ENCODE data around the gene IARS1. TPM values are rescaled to one million over a fixed set of nuclear protein-coding genes. Genes with fewer than 3 reads are reported as not detected.

The IARS1 gene
- polyA plus RNA-seq, 3 donors, result 96.5 to 115 (median 114) TPM

DNA sequence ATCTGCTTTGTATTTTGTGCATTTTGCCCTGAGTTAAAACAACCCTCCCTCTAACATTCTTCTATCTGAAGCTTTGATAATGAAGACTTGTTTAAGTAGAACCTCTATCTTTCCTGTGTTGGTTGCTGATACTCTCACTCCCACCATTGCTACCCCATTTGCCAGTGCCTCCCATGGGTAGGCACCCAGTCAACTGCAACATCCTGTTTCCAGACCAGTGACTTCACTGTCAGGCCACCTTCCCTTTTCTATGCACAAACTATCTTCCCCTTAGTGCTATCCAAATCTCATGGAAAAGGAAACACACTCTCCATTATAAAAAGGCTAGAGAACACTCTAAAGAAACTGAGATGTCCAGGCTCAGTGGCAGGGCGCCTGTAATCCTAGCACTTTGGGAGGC lies 5.6 kb upstream of the IARS1 start:
- no peak for DNase-seq

DNA sequence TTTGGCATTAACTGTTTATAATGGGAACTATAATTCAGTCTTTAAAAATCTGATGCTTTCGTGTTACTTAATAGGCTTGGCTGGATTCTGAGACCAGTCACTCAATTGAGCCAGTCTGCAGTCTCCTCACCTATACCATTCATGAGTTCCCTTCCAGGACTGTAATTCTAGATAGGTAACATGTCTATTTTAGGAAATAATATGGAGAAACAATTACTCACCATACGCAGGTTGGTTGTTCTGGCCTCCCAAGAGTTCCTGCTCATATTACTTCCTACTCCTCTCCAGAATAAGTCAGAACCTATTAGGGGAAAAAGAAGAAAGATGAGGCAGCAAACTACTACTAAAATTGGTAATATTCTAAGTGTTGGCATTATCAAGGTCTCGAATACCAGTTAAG lies 4.5 kb upstream of the IARS1 start:
- no peak for DNase-seq

DNA sequence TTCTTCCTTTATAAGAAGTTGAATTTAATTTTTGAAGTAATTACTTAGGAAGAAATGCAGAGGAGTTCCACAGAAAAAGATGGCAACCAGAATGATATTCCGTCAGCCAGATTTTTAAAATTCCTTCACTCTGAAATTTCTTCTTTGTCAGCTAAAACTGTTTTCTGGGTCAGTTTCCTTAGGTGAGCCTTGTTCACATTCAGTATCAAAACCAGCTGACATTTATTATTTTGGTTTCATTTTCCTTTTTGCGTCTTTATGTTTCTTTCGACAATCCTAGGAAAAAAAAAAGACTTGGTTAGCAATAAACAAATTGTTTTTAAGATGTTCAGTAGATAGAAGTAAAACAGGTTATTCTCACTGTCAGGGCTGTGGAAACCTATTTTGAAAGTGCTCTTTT lies 4.1 kb upstream of the IARS1 start:
- DNase-seq, result no peak

DNA sequence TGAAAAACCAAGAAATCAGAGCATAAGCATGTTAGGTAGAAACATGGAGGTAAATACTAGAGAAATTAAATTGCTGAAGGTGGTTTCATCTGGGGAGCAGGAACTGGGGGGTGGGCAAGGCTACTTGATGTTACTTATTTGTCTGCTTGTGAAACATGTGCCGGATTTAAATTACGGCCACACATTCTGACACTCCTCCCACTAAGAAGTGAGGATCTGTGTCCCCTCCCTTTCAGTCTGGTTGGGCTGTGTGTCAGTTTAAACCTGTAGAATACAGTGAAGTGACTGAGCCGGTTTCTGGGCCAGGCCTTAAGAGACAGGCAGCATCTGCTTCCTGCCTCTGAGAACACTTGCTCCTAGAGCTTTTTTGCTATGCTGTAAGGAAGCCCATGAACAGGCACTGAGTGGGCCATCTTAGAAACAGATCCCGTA lies 2.3 kb upstream of the IARS1 start:
- no peak for DNase-seq

DNA sequence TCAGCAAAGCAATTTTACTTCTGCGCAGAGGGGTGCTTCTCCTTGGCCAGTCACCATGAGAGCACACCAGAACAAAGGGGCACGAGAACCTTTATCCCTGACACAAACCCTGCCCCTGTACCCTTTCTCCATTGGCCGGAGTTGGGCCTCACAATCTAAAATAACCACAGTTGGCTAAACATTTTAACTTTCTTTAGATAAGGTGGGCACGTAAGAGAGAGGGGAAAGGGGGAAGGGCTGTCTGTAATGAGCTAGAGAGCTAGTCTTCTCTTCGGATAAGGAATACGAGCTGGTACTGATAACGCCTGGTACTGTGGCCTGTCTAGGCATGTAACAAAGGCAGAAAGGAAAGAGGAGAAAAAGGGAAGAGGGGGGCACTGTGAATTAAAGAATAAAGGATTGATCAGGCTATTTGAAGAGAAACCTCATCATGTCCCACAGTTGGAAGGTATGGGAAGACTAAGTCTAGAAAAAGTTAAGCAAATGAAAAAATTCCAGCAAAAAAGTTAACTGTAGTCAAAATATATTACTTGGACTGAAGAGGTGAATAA lies 1.8 kb upstream of the IARS1 start:
- DNase-seq, result no peak

DNA sequence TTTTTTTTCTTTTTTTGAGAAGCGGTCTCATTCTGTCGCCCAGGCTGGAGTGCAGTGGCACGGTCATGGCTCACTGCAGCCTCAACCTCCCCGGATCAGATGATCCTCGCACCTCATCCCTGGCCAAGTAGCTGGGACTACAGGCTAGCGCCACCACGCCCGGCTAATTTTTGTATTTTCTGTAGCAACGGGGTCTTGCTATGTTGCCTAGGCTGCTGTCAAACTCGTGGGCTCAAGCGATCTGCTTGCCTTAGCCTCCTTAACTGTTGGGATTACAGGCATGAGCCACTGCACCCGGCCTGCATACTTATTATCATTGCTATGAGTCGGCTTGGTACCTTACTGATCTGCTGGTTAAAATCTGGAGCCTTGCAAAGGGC lies 790 bp upstream of the IARS1 start:
- DNase-seq, result no peak

DNA sequence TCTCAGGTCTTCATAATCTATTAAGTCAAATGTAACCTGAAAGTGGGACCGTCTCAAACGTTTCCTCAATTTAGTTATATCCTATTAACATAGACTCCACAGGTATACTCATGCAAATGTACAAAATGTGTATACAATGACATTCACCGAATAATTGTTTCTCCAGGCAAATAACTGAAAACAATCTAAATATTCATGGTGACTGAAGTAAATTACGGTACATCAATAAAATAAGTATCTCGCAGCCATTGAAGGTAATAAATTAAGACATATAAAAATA lies 482 bp downstream of the IARS1 start:
- DNase-seq, result no peak

DNA sequence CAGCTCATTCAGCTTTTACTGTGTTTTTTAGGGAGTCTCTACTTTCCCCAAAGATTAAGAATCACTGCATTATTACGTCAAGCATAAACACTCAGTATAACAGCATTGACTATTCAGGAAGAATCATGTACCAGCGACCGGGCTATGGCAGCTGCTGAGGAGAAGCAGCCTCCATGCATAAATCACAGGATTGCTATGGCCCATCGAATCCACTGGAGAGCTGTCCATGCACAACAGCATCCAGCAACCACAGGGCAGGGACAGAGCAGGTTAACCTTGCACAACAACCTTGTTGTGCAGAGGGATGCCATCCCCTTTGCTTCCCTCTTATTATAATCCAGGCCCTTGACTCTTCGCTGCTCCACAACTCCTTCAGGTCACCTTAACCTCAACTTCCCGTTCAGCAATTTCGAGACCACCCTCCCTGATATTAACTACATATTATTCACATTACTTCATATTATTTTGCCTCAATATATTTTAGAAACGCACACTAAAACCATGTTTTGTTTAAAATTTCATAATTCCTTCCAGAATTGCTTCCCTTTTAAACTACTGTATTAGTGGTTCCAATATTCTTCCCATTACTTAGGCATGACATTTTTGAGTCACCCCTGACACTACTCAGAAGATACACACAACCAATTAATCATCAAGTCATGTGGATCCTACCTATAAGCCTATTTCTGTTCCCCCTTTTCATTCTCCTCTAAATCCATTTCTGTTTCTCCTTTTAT lies 991 bp downstream of the IARS1 start:
- DNase-seq, result no peak

DNA sequence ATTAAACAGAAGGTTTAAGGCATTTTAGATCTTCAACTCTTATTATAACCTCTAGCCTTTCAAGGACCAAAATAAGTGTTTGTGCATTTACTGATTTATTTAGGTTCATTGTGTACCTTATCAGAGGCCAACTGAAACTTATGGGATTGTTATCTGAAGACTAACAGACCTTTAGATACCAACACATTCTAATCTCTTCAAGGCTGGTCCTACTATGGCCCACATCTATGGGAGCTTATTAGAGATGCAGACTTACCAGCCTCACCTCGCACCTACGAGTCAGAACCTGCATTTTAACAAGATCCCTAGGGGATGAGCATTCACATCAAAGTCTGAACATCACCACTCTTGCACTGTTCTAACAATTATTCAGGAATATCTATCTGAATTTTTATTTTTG lies 1.9 kb downstream of the IARS1 start:
- DNase-seq, result no peak

DNA sequence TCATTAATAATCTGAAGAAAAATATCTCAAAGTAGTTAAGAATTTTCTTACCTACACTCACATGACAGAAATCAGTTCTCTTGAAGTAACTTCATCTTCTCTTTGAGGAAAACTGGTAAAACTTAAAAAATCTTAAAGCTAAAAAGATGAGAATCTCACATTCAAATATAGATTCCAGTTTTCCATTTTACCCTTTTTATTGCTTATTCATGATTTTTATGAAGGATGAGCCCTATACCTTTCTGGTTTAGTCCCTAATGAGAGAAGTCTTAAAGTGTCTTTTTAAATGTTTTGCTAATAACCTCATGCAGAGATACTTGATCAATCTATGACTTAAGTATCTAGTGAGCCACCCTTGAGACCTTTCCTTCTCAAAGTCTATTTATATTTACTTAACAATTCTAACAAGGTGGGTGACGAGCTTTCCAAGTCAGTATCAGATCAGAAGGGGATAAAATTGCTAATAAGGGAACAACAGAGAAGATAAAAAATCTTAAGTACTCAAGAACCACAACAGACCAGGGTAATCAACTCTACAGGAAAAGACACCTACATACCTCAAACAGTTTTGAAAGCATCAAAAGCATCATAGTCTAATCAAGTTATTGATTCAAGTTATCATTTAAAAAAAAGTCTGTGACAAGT lies 2.6 kb downstream of the IARS1 start:
- DNase-seq, result no peak

DNA sequence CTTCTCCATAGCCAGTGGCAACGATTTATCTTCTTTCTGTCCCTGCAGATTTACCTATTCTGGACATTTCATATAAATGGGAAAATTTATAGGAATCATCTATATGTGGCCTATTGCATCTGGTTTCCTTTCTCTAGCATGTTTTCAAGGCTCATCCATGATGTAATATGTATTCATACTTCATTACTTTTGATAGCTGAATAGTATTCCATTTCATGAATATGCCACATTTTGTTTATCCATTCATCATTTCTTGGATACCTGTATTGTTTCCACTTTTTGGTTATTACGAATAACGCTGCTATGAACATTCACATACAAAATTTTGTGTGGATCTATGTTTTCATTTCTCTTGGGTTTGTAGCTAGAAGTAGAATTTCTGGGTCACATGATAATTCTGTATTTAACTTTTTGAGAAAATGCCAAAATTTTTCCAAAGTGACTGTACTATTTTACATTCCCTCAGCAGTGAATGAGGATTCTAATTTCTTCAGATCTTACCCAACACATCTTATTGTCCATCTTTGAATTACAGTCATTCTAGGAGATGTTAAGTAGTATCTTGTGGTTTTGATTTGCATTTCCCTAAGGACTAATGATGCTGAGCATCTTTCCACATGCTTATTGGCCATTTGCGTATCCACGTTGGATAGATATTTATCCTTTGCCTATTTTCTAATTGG lies 3.6 kb downstream of the IARS1 start:
- DNase-seq, result no peak

DNA sequence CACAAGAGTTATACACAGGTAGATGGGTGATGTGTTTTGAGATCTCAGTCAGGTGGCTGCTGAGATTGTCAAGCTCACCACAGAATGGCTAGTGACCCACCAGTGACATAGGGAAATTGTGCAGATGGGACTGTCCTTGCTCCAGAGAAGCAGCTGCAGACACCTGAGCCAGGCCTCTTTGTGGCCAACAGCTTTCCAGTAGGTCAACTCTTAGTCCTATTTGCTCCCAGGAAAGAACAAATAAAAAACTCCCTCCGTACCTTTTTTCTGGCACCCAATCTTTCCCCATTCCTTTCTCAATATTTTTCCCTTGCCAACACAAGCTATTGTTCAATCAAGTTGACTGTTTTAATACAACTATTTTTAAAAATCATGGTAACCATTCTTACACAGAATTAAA lies 14.2 kb downstream of the IARS1 start:
- no peak for DNase-seq

DNA sequence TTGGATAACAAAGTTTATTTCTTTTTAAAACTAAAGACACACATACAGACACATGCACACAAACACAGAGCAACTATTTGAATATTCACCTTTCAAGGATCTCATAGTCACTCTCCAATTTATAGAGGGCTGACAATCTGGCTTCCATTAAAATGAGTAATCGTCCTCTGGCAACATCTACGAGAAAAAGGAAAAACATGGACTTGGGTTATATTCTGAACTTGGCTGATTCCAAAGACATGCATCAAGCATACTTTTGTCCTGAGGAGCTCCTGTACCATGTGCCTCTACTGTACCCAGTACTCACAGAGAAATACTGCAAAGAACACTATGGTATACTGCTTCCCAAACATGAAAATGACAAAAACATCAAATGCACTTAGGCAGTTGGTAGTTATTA lies 15.4 kb downstream of the IARS1 start:
- DNase-seq, result no peak

DNA sequence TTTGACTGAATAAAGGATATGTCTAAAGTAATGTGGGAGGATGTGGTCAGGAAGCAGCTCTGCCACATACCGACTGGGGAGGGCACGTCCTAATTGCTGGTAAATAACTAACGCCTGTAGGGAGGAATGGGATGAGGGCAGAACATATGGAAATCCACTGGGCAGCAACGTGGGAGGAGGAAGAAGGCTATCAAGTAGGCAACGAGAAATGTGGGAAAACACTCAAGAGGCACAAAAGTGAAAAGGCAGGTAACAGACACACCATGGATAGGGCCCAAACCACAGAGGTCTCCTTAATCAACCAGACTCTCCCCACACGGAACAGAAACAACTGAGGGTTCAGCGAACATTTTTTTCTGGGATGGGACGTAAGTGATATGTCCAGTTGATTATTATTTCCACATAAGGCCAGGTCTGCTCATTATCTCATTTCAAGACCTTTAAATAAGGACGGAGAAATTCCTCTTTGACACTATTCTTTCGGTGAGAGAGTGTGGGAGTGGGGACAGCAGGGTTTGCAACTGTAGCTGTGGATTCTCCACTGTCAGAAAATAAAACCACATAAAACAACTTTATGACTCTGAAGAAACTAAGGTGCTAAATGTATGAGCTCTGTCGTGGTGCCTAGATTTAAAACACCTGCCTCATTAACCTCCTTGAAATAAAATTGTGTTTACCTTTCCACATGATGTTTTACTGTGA lies 17.0 kb downstream of the IARS1 start:
- peak; percentile 76 for DNase-seq

DNA sequence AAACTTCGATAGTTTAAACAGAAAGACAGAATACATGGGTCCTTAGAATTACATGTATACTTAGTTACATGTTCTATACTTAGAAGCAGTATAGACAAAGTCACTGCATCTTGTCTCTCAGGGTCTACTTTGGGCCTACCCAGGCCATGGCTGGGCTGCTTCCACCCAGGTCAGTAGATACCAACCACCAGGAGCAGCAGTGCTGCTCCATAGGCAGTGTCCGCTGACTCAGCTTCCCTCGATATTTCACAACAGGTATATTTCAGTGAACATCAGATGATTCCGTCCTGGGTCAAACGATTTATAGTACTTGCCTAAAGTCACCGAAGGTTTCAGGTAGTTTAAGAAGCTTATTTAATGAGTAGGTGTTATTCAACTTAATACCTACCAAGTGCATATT lies 18.0 kb downstream of the IARS1 start:
- DNase-seq, result no peak

DNA sequence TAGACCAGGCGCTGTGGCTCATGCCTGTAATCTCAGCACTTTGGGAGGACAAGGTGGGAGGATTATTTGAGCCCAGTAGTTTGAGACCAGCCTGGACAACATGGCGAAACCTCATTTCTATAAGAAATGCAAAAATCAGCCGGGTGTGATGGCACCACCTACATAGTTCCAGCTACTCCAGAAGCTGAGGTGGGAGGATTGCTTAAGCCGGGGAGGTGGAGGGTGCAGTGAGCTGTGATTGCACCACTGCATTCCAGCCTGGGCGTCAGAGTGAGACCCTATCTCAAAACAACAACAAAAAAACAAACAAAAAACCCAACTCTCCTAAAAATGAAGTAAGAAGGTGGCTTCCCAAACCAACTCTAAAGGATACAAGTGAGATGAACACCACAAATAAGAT lies 23.0 kb downstream of the IARS1 start:
- no peak for DNase-seq

DNA sequence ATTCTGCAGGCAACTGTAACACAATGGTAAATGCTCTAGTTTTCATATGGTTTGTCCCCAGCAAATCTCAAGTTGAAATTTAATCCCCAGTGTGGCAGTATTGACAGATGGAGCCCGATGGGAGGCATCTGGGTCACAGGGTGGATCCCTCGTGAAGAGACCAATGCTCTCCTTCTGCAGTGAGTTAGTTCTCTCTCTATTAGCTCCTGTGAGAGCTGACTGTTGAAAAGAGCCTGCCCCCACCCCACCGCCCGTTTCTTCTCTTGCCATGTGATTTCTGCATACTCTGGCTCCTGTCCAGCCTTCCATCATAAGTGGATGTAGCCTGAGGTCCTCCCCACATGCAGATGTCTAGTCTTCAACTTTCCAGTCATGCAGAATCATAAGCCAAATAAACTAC lies 27.0 kb downstream of the IARS1 start:
- DNase-seq, result no peak

DNA sequence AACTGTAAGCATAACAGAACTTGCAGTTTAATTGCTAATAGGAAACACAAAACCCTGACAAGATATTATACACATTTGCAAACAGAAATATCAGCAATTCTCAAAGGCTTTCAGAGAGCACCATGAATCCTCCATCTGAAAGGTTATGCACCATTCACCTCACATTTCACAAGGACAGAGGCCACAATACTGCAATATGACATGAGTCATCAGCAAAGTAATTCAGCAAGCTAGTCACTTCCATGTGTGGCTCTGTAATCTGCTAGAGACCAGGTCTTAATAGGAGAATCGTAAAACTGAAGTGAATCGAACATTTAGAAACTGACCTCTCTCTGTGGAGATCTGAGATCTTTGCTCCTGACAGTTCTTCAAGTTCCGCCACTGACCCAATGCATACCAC lies 28.3 kb downstream of the IARS1 start:
- DNase-seq, result no peak

DNA sequence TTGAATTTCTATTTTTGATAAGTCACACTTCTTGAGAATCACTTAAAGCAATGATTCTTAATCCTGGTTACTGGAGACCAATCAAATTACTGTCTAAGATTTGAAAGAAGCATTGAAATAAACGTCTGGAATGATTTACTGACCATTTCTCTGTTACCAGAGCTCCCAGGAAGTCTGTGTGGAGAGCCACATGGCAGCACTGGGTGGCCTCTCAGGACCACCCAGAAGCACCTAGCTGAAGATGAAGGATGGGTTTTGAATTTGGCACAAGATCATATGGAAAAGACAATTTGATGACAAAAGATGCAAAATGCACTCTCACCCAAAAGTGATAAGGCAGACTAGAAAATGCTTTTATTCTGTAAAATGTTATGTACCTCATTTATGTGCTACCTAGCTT lies 30.4 kb downstream of the IARS1 start:
- DNase-seq, result no peak

DNA sequence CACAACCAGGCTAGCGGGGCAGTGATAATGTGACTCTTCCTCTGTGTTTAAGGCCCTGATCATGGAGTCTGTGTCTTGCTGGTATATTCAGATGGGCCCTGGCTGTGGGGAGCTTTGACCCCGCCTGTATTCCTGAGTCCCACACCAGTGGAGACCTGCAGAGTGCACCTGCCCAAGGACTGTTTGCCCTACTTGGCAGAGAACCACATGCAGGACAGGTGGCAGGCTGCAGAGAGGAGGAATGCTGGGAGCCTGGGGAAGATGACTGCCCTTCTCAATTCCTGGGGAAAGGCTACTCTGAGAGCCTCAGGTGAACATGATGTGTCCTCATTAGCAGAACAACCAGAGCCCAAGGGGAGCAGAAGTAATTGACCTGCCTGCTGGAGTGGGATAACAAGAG lies 36.2 kb downstream of the IARS1 start:
- no peak for DNase-seq

DNA sequence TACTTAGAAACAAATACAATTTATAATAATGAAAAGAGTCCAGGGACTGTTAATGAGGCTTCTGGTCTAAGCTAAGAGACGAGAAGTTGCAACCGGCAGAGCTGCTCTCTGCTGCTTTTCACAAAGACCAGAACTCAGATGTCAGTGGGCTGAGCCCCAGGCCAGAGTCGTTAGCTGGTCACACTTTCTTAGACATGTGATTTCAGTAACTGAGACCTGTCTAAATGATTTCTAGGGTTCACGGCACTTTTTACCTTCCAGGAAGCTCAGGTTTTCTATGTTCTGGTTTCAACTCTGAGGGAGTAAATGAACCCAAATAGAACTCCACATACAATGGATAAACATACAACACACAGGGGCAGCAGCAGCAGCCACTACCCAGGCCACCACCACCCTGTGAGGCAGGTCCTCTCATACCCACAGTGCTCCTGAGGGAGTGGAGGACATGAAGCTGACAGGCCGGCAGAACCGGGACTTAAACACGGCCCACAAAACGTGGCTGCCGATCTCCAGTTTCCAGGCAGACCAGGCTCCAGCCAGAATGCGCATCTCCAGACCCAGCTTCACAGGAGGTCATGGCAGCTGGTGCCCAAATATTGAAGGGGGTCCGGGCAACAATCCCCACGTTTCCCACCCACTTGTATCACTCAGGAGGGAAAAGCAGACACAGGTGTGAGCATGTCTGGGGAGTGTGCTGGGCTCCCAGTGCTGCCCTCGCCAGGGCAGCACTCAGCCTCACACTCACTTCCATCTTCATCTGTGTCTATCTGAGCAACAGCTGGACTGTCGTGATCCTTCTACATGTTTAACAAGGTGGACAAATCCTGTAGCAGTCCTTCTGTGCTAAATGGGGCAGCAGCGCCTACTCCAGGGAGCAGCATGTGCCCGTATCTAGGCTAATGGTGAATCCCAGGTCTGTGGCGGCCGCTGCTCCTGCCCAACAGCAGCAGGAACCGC lies 38.8 kb downstream of the IARS1 start:
- DNase-seq, result peak; percentile 73

DNA sequence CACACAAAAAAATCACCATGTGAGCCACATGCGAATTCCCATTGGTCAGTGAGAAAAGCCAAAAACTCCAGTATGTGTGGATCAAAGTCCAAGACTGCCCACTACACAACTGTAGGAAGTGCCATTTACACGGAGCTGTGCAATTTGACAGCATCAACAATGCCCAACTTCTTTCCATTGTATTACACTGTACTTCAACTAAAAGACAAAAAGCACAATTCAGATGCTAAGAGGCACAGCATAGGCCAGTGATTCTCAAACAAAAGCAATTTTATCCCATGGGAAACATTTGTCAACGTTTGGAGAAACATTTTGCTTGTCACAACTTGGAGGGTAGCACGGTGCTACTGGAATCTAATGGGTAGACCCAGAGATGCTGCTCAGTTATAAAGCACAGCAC lies 39.8 kb downstream of the IARS1 start:
- DNase-seq, result no peak

Data from renal pelvis (tissue), 4 donors.